Stomach smooth muscle (tissue), 2 donors: ENCODE data around the gene HTR2B.

Experiments
- H3K27ac ChIP-seq: one replicate; pipeline ENCODE4 v1.7.0; 2013; ENCODE audit warnings: mild to moderate bottlenecking, low read length, inconsistent platforms
- H3K27me3 ChIP-seq, 2 donors: one replicate each; pipeline ENCODE4 v1.7.0; 2013; ENCODE audit warnings: low read length in 2 of 2; ENCODE audit not compliant: insufficient read depth in 2 of 2, control insufficient read depth in 1 of 2
- H3K36me3 ChIP-seq, 2 donors: one replicate each; pipeline ENCODE4 v1.7.0; 2013; ENCODE audit warnings: low read length in 2 of 2; ENCODE audit not compliant: control insufficient read depth in 2 of 2, insufficient read depth in 2 of 2
- H3K4me1 ChIP-seq: one replicate; pipeline ENCODE4 v1.7.0; 2013; ENCODE audit warnings: low read length; ENCODE audit not compliant: control insufficient read depth, insufficient read depth
- H3K4me3 ChIP-seq, 2 donors: one replicate each; pipeline ENCODE4 v1.7.0; 2013; ENCODE audit warnings: low read length in 2 of 2
- H3K9ac ChIP-seq, 2 donors: one replicate each; pipeline ENCODE4 v1.7.0; 2013; ENCODE audit warnings: low read length in 2 of 2, mild to moderate bottlenecking in 1 of 2
- H3K9me3 ChIP-seq, 2 donors: one replicate each; pipeline ENCODE4 v1.7.0; 2013; ENCODE audit warnings: low read length in 2 of 2; ENCODE audit not compliant: control insufficient read depth in 2 of 2
- donor health status: healthy.
- donor health status: Pancreatic carcinoma.

The HTR2B gene

GRCh38 chr2:231124838-231125568, at the start of gene HTR2B:
TSS of gene HTR2B (minus strand) at chr2:231125042. CDS start at chr2:231123764, 1,278 bp downstream.
- Histone ChIP-seq H3K4me3 (no peak within 1 kb of the TSS), H3K36me3 (no peaks in the 10 kb centered on the region), H3K27ac (no peak within 1 kb of the TSS), H3K4me1 (no peaks in the 10 kb centered on the region), H3K9ac (no peak within 1 kb of the TSS), H3K9me3 (no peaks in the 10 kb centered on the region), H3K27me3 (no peaks in the 10 kb centered on the region)

DNA sequence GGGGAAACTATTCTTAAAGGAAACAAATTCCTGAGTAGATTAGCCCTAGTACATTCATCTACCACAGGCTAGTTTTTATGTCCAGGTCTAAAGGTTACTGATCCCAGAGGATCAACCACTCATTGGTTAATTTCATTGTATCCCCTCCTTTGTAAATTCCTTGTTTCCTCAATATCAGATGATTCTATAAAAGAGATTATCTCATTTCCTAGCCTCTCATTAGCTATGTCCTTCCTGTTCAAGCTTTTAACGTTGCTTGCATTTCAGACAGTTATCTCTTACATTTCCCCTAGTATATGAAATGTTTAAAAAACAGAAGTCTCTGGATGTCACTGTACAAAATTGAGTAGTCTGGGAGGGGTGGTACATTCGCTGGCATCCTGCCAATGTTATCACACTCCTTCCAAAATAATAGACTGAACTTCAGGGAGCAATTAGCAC, 49.4 kb upstream of the HTR2B start:
- H3K9me3 ChIP-seq, result no peaks in the 10 kb centered on the region
- peaks cover 18 to 19% of the 10 kb centered on the region in 2 donors for H3K36me3 ChIP-seq

GRCh38 chr2:231172025-231172424, 47.2 kb upstream of the HTR2B start:
- H3K27ac ChIP-seq, result no peak overlapping the region
- no peaks in the 10 kb centered on the region for H3K9me3 ChIP-seq
- H3K4me3 ChIP-seq, result no peak overlapping the region
- no peaks in the 10 kb centered on the region for H3K4me1 ChIP-seq
- peaks cover 26 to 30% of the 10 kb centered on the region in 2 donors for H3K36me3 ChIP-seq
- H3K9ac ChIP-seq, result no peak overlapping the region
- H3K27me3 ChIP-seq, result no peaks in the 10 kb centered on the region

More for the DNA sequence above, 49.4 kb upstream of the HTR2B start:
- Histone ChIP-seq H3K4me1 (no peaks in the 10 kb centered on the region), H3K4me3 (no peak overlapping the region), H3K27ac (no peak overlapping the region), H3K9ac (no peak overlapping the region), H3K27me3 (no peaks in the 10 kb centered on the region)

DNA sequence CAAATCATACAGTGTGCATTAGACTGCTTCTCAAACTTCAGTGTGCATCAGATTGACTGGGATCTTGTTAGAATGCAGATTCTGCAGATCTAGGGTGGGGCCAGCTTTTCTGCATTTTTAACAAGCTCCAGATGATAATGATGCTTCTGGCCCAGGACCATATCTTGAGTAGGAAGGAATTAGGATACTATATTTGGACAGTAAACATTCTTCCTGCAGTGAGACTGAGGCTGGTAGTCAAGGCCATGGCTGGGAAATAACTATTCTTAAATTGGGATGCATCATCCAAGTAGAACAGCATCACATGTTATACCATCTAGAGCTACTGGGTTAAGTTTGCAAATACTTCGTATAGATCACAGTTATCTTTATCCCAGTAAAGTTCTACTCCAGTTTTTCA, 45.2 kb upstream of the HTR2B start:
- Histone ChIP-seq H3K4me1 (no peaks in the 10 kb centered on the region), H3K9me3 (no peaks in the 10 kb centered on the region), H3K27ac (no peak overlapping the region), H3K9ac (no peak overlapping the region), H3K4me3 (no peak overlapping the region), H3K27me3 (no peaks in the 10 kb centered on the region), H3K36me3 (peaks cover 35 to 40% of the 10 kb centered on the region in 2 donors)

GRCh38 chr2:231169488-231169887, 44.6 kb upstream of the HTR2B start:
- H3K4me1 ChIP-seq, result no peaks in the 10 kb centered on the region
- H3K36me3 ChIP-seq, result peaks cover 32 to 40% of the 10 kb centered on the region in 2 donors
- no peaks in the 10 kb centered on the region for H3K9me3 ChIP-seq
- H3K4me3 ChIP-seq, result no peak overlapping the region
- no peak overlapping the region for H3K27ac ChIP-seq
- H3K27me3 ChIP-seq, result no peaks in the 10 kb centered on the region
- H3K9ac ChIP-seq, result no peak overlapping the region

- Histone ChIP-seq H3K4me3 (no peak overlapping the region), H3K4me1 (no peaks in the 10 kb centered on the region), H3K36me3 (peaks cover 30 to 40% of the 10 kb centered on the region in 2 donors), H3K9me3 (no peaks in the 10 kb centered on the region), H3K27ac (no peak overlapping the region), H3K9ac (no peak overlapping the region), H3K27me3 (no peaks in the 10 kb centered on the region)
Measured at GRCh38 chr2:231168460-231169139, 43.8 kb upstream of the HTR2B start.

DNA sequence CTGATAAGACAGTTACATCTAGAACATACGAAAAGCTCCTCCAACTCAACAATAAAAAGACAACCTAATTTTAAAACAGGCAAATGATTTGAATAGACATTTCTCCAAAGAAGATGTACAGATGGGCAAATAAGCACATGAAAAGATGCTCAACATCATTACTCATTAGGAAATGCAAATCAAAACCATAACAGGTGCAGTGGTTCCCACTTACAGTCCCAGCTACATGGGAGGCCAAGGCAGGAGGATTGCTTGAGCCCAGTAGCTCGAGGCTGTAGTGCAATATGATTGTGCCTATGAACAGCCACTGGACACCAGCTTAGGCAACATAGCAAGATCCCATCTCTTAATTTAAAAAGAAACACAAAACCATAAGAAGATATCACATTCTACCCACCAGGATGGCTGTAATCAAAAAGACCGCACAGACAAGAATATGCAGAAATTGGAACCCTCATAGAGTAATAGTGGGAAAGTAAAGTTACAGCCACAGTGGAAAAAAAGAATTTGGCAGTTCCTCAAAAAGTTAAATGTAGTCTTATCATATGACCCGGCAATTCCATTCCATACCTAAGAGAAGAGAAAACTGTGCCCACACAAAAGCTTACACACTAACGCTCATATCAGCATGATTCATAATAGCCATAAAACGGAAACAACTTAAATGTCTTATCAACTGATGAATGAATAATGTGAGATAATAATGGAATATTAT, 43.1 kb upstream of the HTR2B start:
- Histone ChIP-seq H3K4me1 (no peaks in the 10 kb centered on the region), H3K27me3 (no peaks in the 10 kb centered on the region), H3K4me3 (no peak overlapping the region), H3K36me3 (peaks cover 27 to 36% of the 10 kb centered on the region in 2 donors), H3K9ac (no peak overlapping the region), H3K27ac (no peak overlapping the region), H3K9me3 (no peaks in the 10 kb centered on the region)

GRCh38 chr2:231163414-231164095, 38.7 kb upstream of the HTR2B start:
- no peaks in the 10 kb centered on the region for H3K4me1 ChIP-seq
- no peak overlapping the region for H3K27ac ChIP-seq
- peaks cover 20 to 29% of the 10 kb centered on the region in 2 donors for H3K36me3 ChIP-seq
- no peaks in the 10 kb centered on the region for H3K27me3 ChIP-seq
- no peaks in the 10 kb centered on the region for H3K9me3 ChIP-seq
- no peak overlapping the region for H3K4me3 ChIP-seq
- H3K9ac ChIP-seq, result no peak overlapping the region

GRCh38 chr2:231163011-231163410, 38.2 kb upstream of the HTR2B start:
- Histone ChIP-seq H3K27ac (no peak overlapping the region), H3K4me3 (no peak overlapping the region), H3K36me3 (peaks cover 19 to 27% of the 10 kb centered on the region in 2 donors)

DNA sequence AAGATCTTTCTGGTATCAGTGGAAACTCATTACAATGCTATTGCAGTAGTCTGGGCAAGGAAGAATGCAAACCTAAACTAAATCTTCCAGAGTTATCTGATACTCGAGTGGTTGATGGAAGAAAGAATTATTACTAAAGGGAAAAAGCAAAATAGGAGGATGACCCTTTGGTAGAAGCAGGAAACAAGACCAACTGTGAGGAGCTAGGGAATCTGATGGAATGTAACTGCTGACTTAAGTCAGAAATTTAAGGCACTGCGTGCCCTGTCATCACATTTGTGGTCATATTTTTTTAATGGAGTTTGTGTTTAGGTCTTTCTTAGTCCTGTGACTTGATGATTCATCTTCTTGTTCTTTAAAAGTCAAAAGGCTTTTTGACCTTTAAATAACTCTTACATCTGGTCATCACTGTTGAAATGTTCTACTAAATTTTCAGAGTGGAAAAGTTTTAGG, 37.1 kb upstream of the HTR2B start:
- Histone ChIP-seq H3K4me3 (no peak overlapping the region), H3K4me1 (no peaks in the 10 kb centered on the region), H3K9me3 (no peaks in the 10 kb centered on the region), H3K27ac (no peak overlapping the region), H3K36me3 (peaks cover 10 to 20% of the 10 kb centered on the region in 2 donors), H3K9ac (no peak overlapping the region), H3K27me3 (no peaks in the 10 kb centered on the region)

More at GRCh38 chr2:231163011-231163410, 38.2 kb upstream of the HTR2B start:
- Histone ChIP-seq H3K4me1 (no peaks in the 10 kb centered on the region), H3K27me3 (no peaks in the 10 kb centered on the region), H3K9me3 (no peaks in the 10 kb centered on the region), H3K9ac (no peak overlapping the region)
